Panc1 (cell line): ENCODE data around the gene TBXAS1. TPM values are rescaled to one million over a fixed set of nuclear protein-coding genes. Genes with fewer than 3 reads are reported as not detected.

Experiments used
- ATAC-seq: fragments of 200-7000 bp; cut with Tn5 transposase; 2 replicates; pipeline ENCODE4 v1.9.1; 2020; ENCODE audit warnings: mild to moderate bottlenecking, moderate library complexity
- BruUV-seq: library from RNA; stranded (reverse); fragments of 400-500 nt; replicated peaks from 2 replicates; lab custom pipeline; 2021; lab: Mats Ljungman, UMichigan
- CTCF ChIA-PET: fragments of 300-600 bp; sonication (Branson Sonifier 250); formaldehyde crosslinking; loops from one replicate; lab custom pipeline; 2022; ENCODE audit warnings: antibody characterized with exemption; lab: Charles Lee
- POLR2A ChIA-PET: fragments of 300-600 bp; sonication (Branson Sonifier 250); formaldehyde crosslinking; loops from one replicate; lab custom pipeline; 2022; ENCODE audit warnings: antibody characterized with exemption; lab: Charles Lee
- DNase-seq: peaks from one replicate; pipeline ENCODE4 v3.0.0-alpha.2; 2010; ENCODE audit warnings: low read depth, low spot score
- H3K27ac ChIP-seq: 2 replicates; pipeline ENCODE4 v1.5.1; 2011; ENCODE audit warnings: mild to moderate bottlenecking, low read length, inconsistent platforms
- H3K27me3 ChIP-seq: fragments of 200-500 bp; sonication (Bioruptor generic); 2 replicates; pipeline ENCODE4 v1.6.0; 2014; ENCODE audit warnings: low read length, inconsistent platforms; ENCODE audit not compliant: control insufficient read depth, insufficient read depth
- H3K36me3 ChIP-seq: fragments of 200-500 bp; sonication (Bioruptor generic); 2 replicates; pipeline ENCODE4 v1.5.1; 2014; ENCODE audit warnings: inconsistent platforms, mild to moderate bottlenecking, low read length, moderate library complexity; ENCODE audit not compliant: control insufficient read depth, insufficient read depth
- H3K4me1 ChIP-seq: 2 replicates; pipeline ENCODE4 v1.5.1; 2011; ENCODE audit warnings: inconsistent platforms, mild to moderate bottlenecking, low read length, moderate library complexity; ENCODE audit not compliant: control insufficient read depth, insufficient read depth
- H3K4me3 ChIP-seq, 2 experiments: 2 replicates each; pipeline ENCODE4 v1.5.1; 2011 to 2012; ENCODE audit warnings: low read depth in 2 of 2, low read length in 2 of 2, mild to moderate bottlenecking in 2 of 2, inconsistent platforms in 1 of 2, moderate library complexity in 1 of 2
- H3K9me3 ChIP-seq: fragments of 200-500 bp; sonication (Bioruptor generic); 2 replicates; pipeline ENCODE4 v1.5.1; 2014; ENCODE audit warnings: low read depth, mild to moderate bottlenecking, inconsistent platforms, low read length, moderate library complexity; ENCODE audit not compliant: control insufficient read depth, insufficient read depth
- CTCF ChIP-seq: fragments of 450-650 bp; IDR thresholded peaks from 2 replicates; pipeline ENCODE4 v1.5.1; 2017; ENCODE audit warnings: mild to moderate bottlenecking
- POLR2AphosphoS5 ChIP-seq: IDR thresholded peaks from 2 replicates; pipeline ENCODE4 v1.6.1; 2012; ENCODE audit warnings: mild to moderate bottlenecking, low read depth, low read length, moderate library complexity
- REST ChIP-seq, 2 experiments: IDR thresholded peaks; 2 replicates each; pipeline ENCODE4 v1.6.1; 2011 to 2012; ENCODE audit warnings: low read depth in 2 of 2, control low read depth in 1 of 2, low read length in 1 of 2, mild to moderate bottlenecking in 1 of 2, moderate library complexity in 1 of 2; ENCODE audit not compliant: insufficient read depth in 1 of 2
- SIN3A ChIP-seq: IDR thresholded peaks from 2 replicates; pipeline ENCODE4 v1.6.1; 2012; ENCODE audit warnings: low read depth, mild to moderate bottlenecking, low read length, moderate library complexity, borderline replicate concordance; ENCODE audit not compliant: insufficient read depth
- TCF7L2 ChIP-seq: IDR thresholded peaks from 2 replicates; pipeline ENCODE4 v1.6.1; 2011; ENCODE audit warnings: mild to moderate bottlenecking, low read depth, low read length, inconsistent platforms
- in situ Hi-C: cut with HindIII; loops from 2 replicates; pipeline ENCODE4 v1.10.0; 2016; ENCODE audit warnings: low sequenced_read_pairs, low pct_unique_long_range_greater_than_20kb
- intact Hi-C: fragments of 100-400 bp; cut with micrococcal nuclease; formaldehyde crosslinking; loops from one replicate; pipeline ENCODE4 v1.10.0; 2022; ENCODE audit not compliant: unreplicated experiment
- total RNA-seq: library from RNA; stranded (reverse); gene quantifications from one replicate; pipeline ENCODE4 v1.2.1, GENCODE V29; 2021; ENCODE audit not compliant: unreplicated experiment

TBXAS1 gene
- total RNA-seq, 1 experiment from 2014 or later, result 4.4 TPM

DNA sequence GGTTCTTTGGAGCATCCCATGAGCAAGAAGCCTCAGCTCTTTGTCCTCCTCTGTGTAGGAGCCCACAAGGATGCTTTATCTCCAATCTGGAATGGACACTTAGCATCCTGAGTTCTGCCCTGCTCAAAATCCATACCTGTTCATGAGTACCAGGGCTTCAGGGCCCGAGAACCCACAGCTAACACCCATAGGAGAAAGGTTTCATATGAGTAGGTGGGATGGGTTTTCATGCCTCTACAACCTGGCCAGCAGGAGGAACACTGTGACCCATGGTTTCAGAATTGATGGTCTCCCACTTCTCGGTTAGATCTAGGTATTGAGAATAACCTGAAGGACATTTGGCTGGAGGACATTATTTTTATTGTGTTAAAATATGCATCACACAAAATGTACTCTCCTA lies 57.8 kb downstream of the TBXAS1 start:
- TF ChIP-seq REST (IDR thresholded peaks at IDR 0.05; ENCODE audit: insufficient read depth in 1 of 2, low read depth in 2 of 2, low read length in 1 of 2), result no peak
- no peak for TF ChIP-seq CTCF
- TF ChIP-seq TCF7L2, result no peak
- TF ChIP-seq SIN3A, result no peak
- TF ChIP-seq POLR2AphosphoS5, result no peak
- POLR2A ChIA-PET, result no interaction called here
- in situ Hi-C loops, result no loop called here
- no peaks in the 10 kb centered on the region for H3K36me3 ChIP-seq
- H3K27ac ChIP-seq, result no peak overlapping the region
- H3K27me3 ChIP-seq, result no peaks in the 10 kb centered on the region
- intact Hi-C loops, result no loop called here
- DNase-seq (no peak), ATAC-seq (no peak)
- BruUV-seq, result no TSS peak
- H3K4me3 ChIP-seq, result no peak overlapping the region
- no peaks in the 10 kb centered on the region for H3K4me1 ChIP-seq
- H3K9me3 ChIP-seq, result no peaks in the 10 kb centered on the region
- CTCF ChIA-PET, result no interaction called here

DNA sequence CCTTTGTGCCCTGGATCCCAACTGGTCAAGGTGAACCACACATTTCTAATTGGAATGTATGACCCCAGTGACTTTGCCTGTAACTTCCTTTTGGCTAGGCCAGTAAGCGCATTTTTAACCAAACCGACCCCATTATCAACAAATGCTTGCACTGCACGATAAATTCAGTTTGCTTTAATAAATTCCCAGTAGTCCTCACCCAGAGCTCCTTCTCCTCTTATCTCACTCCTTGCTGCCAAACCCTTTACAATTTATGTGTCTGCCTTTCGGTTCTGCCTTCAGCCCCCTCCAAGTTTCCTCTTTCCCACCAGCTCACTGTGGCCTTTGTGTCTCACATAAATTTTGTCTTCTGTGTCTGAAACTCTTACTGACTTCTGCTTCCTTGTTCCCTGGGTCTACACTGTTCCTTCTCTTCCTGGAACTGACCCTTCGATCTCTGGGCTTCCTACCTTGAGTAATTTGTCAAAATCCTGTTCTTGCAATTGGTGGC lies 59.0 kb downstream of the TBXAS1 start:
- Histone ChIP-seq H3K4me3 (no peak overlapping the region), H3K36me3 (no peaks in the 10 kb centered on the region), H3K9me3 (no peaks in the 10 kb centered on the region), H3K4me1 (no peaks in the 10 kb centered on the region), H3K27ac (no peak overlapping the region), H3K27me3 (no peaks in the 10 kb centered on the region)
- CTCF ChIA-PET, result no interaction called here
- in situ Hi-C loops, result no loop called here
- ATAC-seq (no peak), DNase-seq (no peak)
- TF ChIP-seq CTCF, result no peak
- POLR2A ChIA-PET, result no interaction called here
- intact Hi-C loops, result no loop called here
- no TSS peak for BruUV-seq
